GM20000 (cell line): ENCODE data around the gene SAA1.

Experiments used
- DNase-seq: peaks from one replicate; pipeline ENCODE4 v3.0.0; 2012; ENCODE audit warnings: low spot score
- TF ChIP-seq, protein P1 (sequence below): IDR thresholded peaks from 2 replicates; pipeline ENCODE4 v1.5.1; 2012; ENCODE audit warnings: mild to moderate bottlenecking, control low read depth; ENCODE audit errors: extremely low read depth, missing control alignments

Gene SAA1

DNA sequence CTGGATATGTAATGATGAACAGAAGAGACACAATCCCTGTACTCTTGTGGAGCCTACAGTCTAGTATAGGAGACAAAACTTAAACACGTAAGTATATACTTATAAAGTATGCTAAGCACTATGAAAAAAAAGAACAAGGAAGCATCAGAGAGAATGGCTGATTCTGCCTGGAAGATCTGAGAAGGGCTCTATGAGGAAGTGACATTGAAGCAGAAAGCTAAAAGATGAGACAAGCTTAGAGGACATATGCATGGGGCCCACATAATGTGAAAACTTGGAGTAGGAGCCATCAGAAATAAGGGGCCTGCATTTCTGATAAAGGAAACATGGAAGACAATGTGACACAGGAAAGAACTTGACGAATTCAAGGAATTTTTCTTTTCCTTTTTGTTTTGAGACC is 16.6 kb downstream of the SAA1 start:
- TF ChIP-seq, protein P1, sequence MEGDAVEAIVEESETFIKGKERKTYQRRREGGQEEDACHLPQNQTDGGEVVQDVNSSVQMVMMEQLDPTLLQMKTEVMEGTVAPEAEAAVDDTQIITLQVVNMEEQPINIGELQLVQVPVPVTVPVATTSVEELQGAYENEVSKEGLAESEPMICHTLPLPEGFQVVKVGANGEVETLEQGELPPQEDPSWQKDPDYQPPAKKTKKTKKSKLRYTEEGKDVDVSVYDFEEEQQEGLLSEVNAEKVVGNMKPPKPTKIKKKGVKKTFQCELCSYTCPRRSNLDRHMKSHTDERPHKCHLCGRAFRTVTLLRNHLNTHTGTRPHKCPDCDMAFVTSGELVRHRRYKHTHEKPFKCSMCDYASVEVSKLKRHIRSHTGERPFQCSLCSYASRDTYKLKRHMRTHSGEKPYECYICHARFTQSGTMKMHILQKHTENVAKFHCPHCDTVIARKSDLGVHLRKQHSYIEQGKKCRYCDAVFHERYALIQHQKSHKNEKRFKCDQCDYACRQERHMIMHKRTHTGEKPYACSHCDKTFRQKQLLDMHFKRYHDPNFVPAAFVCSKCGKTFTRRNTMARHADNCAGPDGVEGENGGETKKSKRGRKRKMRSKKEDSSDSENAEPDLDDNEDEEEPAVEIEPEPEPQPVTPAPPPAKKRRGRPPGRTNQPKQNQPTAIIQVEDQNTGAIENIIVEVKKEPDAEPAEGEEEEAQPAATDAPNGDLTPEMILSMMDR, result no peak
- DNase-seq, result no peak

DNA sequence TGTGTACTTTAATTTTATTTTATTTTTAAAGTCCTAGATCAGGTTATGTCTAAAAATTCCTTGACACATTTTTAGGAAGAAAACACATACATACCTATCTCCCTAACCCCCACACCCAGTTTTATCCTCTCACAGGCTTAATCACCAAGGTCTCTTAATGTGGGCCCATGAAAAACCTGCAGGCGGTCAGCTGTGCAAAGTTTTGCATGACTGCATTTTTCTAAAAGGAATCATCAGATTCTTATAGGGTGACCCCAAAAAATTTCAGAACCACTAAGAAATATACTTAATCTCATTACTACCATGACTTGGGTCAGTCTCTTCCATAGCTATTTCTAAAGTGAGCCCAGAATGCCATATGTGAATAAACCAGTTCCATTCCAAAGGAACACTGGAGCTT is 19.8 kb downstream of the SAA1 start:
- TF ChIP-seq, protein P1, result no peak
- no peak for DNase-seq

DNA sequence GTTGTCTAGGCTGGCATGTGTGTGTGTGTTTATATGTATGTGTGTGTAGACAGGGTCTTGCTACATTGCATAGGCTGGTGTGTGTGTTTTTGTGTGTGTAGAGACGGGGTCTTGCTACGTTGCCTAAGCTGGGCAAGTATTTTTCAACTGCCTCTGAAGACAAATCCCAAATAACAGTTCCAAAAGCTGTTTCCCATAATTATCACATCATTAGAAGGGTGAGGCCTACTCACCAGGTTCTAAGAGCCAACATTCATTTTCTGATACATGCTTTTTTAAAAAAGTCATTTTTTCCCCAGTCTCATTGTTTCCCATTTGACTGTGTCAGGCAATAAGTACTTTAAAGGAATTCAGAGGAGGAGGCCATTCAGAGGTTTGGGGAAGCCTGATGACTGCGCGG is 22.8 kb downstream of the SAA1 start:
- no peak for DNase-seq
- TF ChIP-seq, protein P1, result no peak

DNA sequence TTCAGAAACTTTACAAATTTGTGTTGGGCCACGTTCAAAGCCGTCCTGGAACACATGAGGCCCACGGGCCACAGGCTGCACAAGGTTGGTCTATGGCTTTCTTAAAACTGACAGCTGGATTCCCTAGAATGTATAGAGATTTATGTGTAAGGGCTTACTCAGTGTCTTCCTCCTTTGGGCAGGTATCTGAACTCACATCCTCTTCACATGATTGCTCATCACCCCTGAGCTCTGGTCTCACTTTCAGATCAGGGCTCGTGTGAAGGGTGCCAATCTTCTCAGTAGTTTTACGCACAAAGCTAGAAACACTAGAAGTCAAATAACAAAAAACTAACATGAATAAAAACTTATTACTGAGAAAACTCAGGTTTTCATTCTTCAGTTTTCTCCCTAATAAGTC is 28.8 kb downstream of the SAA1 start:
- TF ChIP-seq, protein P1, result no peak
- no peak for DNase-seq

DNA sequence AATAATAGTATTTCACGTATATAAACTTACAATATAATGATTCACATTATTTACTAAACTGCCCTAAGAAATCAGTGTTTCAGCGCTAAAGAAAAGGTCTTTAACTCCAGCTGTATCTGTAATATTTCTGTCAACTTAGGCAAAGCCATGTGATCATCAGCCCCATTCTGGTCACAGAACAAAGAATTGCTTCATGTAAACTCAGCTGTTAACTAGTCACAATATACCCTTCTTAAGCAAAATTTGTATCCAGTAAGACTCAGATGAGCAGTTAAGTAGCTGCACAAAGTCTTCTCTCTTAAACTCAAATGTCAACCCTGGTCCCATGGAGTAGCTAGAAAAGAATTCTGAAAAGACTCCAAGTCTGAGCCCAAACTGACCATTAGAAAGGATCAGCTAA is 29.3 kb downstream of the SAA1 start:
- TF ChIP-seq, protein P1, result no peak
- no peak for DNase-seq

DNA sequence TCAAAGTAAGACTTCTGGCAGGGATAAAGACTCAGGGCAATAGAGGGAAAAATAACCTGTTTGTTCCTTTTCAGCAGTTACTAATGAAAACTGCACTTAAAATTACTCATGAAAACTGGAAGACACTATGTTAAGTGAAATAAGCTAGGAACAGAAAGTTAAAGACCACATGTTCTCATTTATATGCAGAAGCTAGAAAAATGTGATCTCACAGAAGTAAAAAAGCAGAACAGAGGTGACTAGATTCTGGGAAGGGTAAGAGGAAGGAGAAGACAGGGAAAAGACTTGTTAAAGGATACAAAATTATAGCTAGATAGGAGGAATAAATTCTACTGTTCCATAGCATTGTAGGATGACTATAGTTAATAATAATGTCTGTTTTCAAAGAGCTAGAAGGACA is 33.7 kb downstream of the SAA1 start:
- TF ChIP-seq, protein P1, result no peak
- DNase-seq, result no peak

DNA sequence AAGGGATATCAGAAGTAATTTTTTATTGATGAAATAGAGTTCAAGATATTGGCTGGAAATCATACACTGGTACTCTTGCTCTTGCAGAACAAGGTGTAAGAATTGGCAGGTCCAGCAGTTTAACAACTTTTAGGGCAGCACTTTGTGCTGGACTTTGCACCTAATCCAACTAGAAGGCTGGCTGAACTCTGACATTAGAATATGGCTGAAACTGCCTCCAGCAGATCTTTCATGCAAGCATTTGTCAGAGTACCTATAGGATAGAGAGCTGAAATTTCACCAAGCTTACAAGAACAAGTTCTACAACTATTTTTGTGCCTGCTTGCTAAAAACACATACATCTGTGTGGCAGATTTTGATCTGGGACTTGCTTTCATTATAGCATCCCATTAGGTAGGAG is 38.7 kb downstream of the SAA1 start:
- DNase-seq, result no peak
- TF ChIP-seq, protein P1, result no peak
